K562 (cell line): ENCODE measurements around the gene ZNF778. TPM values are rescaled to one million over a fixed set of nuclear protein-coding genes. Genes with fewer than 3 reads are reported as not detected.
A peak's percentile ranks its signal among the peaks of the same experiment; 100 is the strongest.

Experiments used
- FOSL1 ChIP-seq: fragments of 200-800 bp; sonication (Bioruptor generic); conservative IDR thresholded peaks from 2 replicates; pipeline ENCODE4 v1.6.1; 2016; ENCODE audit warnings: missing genetic modification characterization, missing compliant biosample characterization
- HDAC3 ChIP-seq: fragments of 450-650 bp; IDR thresholded peaks from 2 replicates; pipeline ENCODE4 v1.6.1; 2018; ENCODE audit warnings: borderline replicate concordance, mild to moderate bottlenecking, moderate library complexity; ENCODE audit not compliant: partially characterized antibody
- HSF4 ChIP-seq: fragments of 250-450 bp; sonication (Bioruptor Pico); IDR thresholded peaks from 2 replicates; pipeline ENCODE4 v2.1.2; 2022; ENCODE audit warnings: mild to moderate bottlenecking, moderate library complexity, borderline replicate concordance
- SAFB2 ChIP-seq: fragments of 200-400 bp; formaldehyde crosslinking; IDR thresholded peaks from 2 replicates; pipeline ENCODE4 v1.6.1; 2018; ENCODE audit warnings: borderline replicate concordance, low read length, low read depth, moderate library complexity; ENCODE audit not compliant: severe bottlenecking
- SAP30 ChIP-seq: fragments of 200-600 bp; sonication (generic); IDR thresholded peaks from 2 replicates; pipeline ENCODE4 v1.6.1; 2012; ENCODE audit warnings: borderline replicate concordance, low read depth, mild to moderate bottlenecking, moderate library complexity, low read length, control low read depth, inconsistent platforms; ENCODE audit not compliant: insufficient read depth, poor library complexity, severe bottlenecking
- ZNF121 ChIP-seq: sonication (generic); formaldehyde crosslinking; conservative IDR thresholded peaks from 2 replicates; pipeline ENCODE4 v1.8.0; 2022; ENCODE audit warnings: missing genetic modification reagents
- polyA plus RNA-seq, 8 experiments: library from polyadenylated mRNA; depleted of rRNA in 4 of 8; stranded (reverse) in 5 of 8; unstranded in 3 of 8; fragments of >200 nt; fragmentation: Nextera tagmentation in 2 of 8; fragmentation: Illumina TruSeq in 1 of 8; extraction: Ambion mirVana in 2 of 8; extraction: Trizol in 1 of 8; gene quantifications; 2 replicates each; pipeline versions ENCODE4 v1.2.1 to v1.2.3, GENCODE V29; 2011 to 2014; ENCODE audit warnings: inconsistent platforms in 1 of 8, missing spikeins in 1 of 8
- total RNA-seq, 7 experiments: library from RNA; depleted of rRNA in 6 of 7; stranded (reverse); fragments of >200 nt in 6 of 7; fragmentation: Illumina TruSeq in 2 of 7; extraction: Trizol in 2 of 7; gene quantifications; 2 replicates each; pipeline versions ENCODE4 v1.2.1 to v1.2.3, GENCODE V29; 2011 to 2021; ENCODE audit warnings: low replicate concordance in 1 of 7
- TF ChIP-seq, protein P1 (sequence below), 2 experiments: fragments of 450-650 bp; formaldehyde crosslinking in 1 of 2; IDR thresholded peaks; 2 replicates each; pipeline versions ENCODE4 v1.4.0 to v1.6.1; 2014 to 2020; ENCODE audit warnings: mild to moderate bottlenecking in 2 of 2, borderline replicate concordance in 1 of 2, low read depth in 1 of 2
- TF ChIP-seq, protein P2 (sequence below): fragments of 250-450 bp; sonication (Bioruptor Pico); IDR thresholded peaks from 2 replicates; pipeline ENCODE4 v1.4.0; 2020; ENCODE audit warnings: mild to moderate bottlenecking, moderate library complexity
- TF ChIP-seq, protein P3 (sequence below): sonication (generic); formaldehyde crosslinking; IDR thresholded peaks from 2 replicates; pipeline ENCODE4 v1.8.0; 2022; ENCODE audit warnings: missing genetic modification reagents, mild to moderate bottlenecking, moderate library complexity, borderline replicate concordance

Gene ZNF778
- total and polyA plus RNA-seq, 9 of the 15 experiments (the other 6 are each of a cell fraction or from before 2014, with no cell fraction given) = 0.70 to 60.6 (median 7.5) TPM

DNA sequence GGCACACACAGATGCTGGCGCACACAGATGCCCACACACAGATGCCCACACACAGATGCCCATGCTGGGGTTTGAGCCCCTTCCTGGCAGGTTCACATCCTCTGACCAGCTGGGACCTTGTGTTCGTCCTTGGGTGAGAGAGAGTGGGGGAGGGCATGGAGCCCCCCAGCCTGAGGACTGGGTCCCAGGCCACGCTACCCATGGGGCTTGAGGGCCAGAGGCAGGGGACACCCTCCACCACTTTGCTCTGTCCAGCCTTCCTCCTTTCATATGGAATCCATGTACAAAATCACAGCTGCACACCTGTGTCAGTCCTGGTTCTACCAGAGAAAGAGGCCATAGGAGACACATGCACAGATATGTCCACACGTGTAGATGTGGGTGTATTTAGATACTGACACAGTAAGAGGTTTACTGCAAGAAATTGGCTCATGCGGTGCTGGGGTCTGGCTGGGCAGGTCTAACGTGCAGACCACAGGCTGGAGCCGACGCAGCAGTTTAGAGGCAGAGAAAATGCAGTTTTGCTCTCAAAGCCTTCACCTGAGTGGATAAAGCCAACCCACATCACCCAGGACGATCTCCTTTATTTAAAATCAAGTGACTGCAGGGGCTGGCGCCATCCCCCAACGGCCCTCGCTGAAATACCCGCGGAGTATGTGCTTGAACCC is 28.0 kb upstream of the ZNF778 start (continued):
- TF ChIP-seq, protein P1, sequence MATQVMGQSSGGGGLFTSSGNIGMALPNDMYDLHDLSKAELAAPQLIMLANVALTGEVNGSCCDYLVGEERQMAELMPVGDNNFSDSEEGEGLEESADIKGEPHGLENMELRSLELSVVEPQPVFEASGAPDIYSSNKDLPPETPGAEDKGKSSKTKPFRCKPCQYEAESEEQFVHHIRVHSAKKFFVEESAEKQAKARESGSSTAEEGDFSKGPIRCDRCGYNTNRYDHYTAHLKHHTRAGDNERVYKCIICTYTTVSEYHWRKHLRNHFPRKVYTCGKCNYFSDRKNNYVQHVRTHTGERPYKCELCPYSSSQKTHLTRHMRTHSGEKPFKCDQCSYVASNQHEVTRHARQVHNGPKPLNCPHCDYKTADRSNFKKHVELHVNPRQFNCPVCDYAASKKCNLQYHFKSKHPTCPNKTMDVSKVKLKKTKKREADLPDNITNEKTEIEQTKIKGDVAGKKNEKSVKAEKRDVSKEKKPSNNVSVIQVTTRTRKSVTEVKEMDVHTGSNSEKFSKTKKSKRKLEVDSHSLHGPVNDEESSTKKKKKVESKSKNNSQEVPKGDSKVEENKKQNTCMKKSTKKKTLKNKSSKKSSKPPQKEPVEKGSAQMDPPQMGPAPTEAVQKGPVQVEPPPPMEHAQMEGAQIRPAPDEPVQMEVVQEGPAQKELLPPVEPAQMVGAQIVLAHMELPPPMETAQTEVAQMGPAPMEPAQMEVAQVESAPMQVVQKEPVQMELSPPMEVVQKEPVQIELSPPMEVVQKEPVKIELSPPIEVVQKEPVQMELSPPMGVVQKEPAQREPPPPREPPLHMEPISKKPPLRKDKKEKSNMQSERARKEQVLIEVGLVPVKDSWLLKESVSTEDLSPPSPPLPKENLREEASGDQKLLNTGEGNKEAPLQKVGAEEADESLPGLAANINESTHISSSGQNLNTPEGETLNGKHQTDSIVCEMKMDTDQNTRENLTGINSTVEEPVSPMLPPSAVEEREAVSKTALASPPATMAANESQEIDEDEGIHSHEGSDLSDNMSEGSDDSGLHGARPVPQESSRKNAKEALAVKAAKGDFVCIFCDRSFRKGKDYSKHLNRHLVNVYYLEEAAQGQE (IDR thresholded peaks at IDR 0.05; ENCODE audit: borderline replicate concordance) = no peak
- TF ChIP-seq, protein P1 (CRISPR knock-in tag; IDR thresholded peaks at IDR 0.05; ENCODE audit: low read depth) = no peak
- TF ChIP-seq, protein P2, sequence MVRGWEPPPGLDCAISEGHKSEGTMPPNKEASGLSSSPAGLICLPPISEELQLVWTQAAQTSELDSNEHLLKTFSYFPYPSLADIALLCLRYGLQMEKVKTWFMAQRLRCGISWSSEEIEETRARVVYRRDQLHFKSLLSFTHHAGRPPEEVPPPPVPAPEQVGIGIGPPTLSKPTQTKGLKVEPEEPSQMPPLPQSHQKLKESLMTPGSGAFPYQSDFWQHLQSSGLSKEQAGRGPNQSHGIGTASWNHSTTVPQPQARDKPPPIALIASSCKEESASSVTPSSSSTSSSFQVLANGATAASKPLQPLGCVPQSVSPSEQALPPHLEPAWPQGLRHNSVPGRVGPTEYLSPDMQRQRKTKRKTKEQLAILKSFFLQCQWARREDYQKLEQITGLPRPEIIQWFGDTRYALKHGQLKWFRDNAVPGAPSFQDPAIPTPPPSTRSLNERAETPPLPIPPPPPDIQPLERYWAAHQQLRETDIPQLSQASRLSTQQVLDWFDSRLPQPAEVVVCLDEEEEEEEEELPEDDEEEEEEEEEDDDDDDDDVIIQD = no peak
- peak; percentile 58; the same call in 1 of the 2 replicates for TF ChIP-seq ZNF121
- TF ChIP-seq, protein P3, sequence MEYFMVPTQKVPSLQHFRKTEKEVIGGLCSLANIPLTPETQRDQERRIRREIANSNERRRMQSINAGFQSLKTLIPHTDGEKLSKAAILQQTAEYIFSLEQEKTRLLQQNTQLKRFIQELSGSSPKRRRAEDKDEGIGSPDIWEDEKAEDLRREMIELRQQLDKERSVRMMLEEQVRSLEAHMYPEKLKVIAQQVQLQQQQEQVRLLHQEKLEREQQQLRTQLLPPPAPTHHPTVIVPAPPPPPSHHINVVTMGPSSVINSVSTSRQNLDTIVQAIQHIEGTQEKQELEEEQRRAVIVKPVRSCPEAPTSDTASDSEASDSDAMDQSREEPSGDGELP (CRISPR knock-in tag) = 0 out of 2 replicates have a peak, but pooled peaks have one; percentile 24
- TF ChIP-seq SAP30 = no peak
- no peak for TF ChIP-seq HSF4 (CRISPR knock-in tag)
- TF ChIP-seq SAFB2 = no peak
- TF ChIP-seq FOSL1 (tag) = no peak
- TF ChIP-seq HDAC3 = no peak
- TF ChIP-seq, all 486 proteins: peak for 3
